Activated T-cell treated with anti-CD3 and anti-CD28 coated beads, Interleukin-2, amount 50 U/mL, for 72 hours (primary cell): ENCODE results near the gene ANKS1B. TPM values are rescaled to one million over a fixed set of nuclear protein-coding genes. Genes with fewer than 3 reads are reported as not detected.

Experiments used
- ATAC-seq, 2 donors: fragments of 150-1000 bp; cut with Tn5 transposase; replicated peaks in 1 of 2; 2 replicates each; pipeline ENCODE4 v1.10.0; 2021; ENCODE audit warnings: moderate library complexity in 2 of 2, mild to moderate bottlenecking in 1 of 2
- DNase-seq, 2 donors: peaks; one replicate each; pipeline ENCODE4 v3.0.0; 2021 to 2022; ENCODE audit warnings: mixed read lengths in 1 of 2
- H3K27ac Mint-ChIP-seq: one replicate; pipeline ENCODE4 v1.8.0; 2022; ENCODE audit warnings: mild to moderate bottlenecking, moderate library complexity, mixed read lengths
- H3K27me3 Mint-ChIP-seq: one replicate; pipeline ENCODE4 v1.8.0; 2022; ENCODE audit warnings: low read depth, mixed read lengths
- H3K36me3 Mint-ChIP-seq, 2 donors: one replicate each; pipeline ENCODE4 v1.8.0; 2022; ENCODE audit warnings: mixed read lengths in 2 of 2, mild to moderate bottlenecking in 1 of 2; ENCODE audit not compliant: insufficient read depth in 2 of 2
- H3K4me1 Mint-ChIP-seq: one replicate; pipeline ENCODE4 v1.8.0; 2022; ENCODE audit warnings: low read depth, mixed read lengths
- H3K4me3 Mint-ChIP-seq, 2 donors: one replicate each; pipeline ENCODE4 v1.8.0; 2022; ENCODE audit warnings: mild to moderate bottlenecking in 2 of 2, mixed read lengths in 2 of 2, moderate library complexity in 2 of 2
- H3K9me3 Mint-ChIP-seq, 2 donors: one replicate each; pipeline ENCODE4 v1.8.0; 2022; ENCODE audit warnings: mixed read lengths in 2 of 2
- total RNA-seq, 2 donors: library from RNA; stranded (reverse); gene quantifications; one replicate each; pipeline ENCODE4 v1.2.3, GENCODE V29; 2022

Gene ANKS1B
- total RNA-seq, 2 donors from 2014 or later: 0.19 to 0.63 TPM

DNA sequence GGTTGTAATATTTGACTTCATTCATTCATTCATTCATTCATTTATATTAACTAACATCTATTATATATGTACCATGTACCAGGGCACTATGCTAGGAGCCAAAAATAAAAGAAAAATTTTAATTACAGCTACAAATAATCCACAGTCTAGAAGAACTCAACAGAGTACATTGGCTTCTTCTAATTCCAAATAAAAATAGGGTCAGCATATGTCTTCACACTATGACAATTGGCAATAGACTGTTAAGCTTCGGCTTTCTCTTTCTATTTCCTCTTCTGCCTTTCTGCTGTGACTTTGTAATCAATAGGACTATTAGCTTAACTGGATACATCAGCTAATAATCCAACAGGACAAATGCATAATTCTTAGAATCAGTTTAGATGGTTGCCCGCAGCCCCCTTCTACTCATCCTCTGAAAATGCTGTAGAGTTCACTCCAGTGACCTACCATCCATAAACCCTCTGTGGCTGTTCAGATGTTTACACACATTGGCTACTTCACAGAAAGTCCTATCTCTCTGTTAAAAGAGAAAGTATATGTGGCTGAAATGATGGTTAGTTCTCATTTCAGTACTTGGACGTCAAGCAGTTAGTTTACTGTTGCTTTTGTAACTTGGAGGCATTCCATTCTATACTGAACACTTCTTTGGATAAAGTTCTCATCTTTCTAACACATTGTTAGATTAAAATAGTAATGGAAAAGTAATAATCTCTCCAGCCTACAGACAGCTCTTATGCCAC, 782.7 kb downstream of the ANKS1B start:
- Mint-ChIP-seq H3K27ac (no peak overlapping the region), H3K4me3 (no peak overlapping the region), H3K9me3 (peaks cover 2 to 4% of the 10 kb centered on the region in 2 donors), H3K36me3 (no peaks in the 10 kb centered on the region), H3K4me1 (no peaks in the 10 kb centered on the region), H3K27me3 (no peaks in the 10 kb centered on the region)
- no peak for DNase-seq
- ATAC-seq: no peak

DNA sequence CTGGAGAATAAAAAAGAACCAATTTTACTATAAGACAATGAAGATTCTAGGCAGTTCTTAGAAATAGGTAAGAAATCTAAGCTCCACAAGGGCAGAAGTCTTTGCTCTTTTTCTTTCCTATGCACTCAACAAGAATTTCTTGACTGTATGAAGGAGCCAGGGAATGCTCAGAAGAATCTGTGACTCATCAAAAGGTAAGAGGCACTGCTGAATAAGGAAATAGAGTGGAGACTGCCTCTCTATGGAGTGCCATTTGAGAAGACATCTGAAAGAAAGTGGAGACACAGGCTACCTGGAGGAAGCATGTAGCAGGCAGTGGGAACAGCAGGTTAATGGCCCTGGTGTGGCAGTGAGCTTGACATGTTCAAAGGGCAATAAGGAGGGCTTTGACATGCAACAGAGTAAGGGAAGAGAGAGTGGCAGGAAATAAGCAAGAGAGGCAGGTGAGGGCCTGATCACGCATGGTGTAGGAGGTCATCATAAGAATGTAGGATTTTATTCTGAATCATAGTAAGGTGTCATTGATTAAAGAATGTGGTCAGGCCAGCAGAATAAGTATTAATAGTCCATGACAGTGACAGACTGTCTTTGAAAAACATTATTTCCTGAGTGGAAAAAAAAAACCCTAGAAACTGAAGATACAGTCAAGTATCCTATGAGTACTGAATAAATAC, 783.9 kb downstream of the ANKS1B start:
- peaks cover 3 to 6% of the 10 kb centered on the region in 2 donors for H3K9me3 Mint-ChIP-seq
- no peak overlapping the region for H3K27ac Mint-ChIP-seq
- no peak for DNase-seq
- no peak for ATAC-seq
- H3K4me1 Mint-ChIP-seq: no peaks in the 10 kb centered on the region
- H3K27me3 Mint-ChIP-seq: no peaks in the 10 kb centered on the region
- no peak overlapping the region for H3K4me3 Mint-ChIP-seq
- no peaks in the 10 kb centered on the region for H3K36me3 Mint-ChIP-seq

DNA sequence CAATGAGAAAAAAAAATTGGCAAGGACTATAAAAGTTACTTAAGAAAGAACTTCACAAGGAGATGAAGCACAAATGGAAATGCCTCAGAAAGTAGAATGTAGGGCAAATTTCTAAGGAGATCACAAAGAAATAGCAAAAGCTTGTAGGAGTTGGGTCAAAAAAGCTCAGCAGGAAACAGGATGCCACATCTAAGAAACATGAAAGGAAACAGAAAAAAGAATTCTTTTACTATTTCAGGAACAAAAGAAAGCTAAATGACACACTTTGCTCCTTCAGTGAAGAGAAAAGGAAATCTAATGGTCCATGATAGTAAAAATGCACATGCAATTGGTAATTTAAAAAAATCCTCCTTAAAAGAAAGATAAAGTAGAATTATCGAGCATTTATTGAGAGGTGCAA, 789.3 kb downstream of the ANKS1B start:
- ATAC-seq (no peak), DNase-seq (no peak)
- no peaks in the 10 kb centered on the region for H3K4me1 Mint-ChIP-seq
- H3K36me3 Mint-ChIP-seq: no peaks in the 10 kb centered on the region
- H3K9me3 Mint-ChIP-seq: peaks cover 3 to 8% of the 10 kb centered on the region in 2 donors
- no peaks in the 10 kb centered on the region for H3K27me3 Mint-ChIP-seq
- no peak overlapping the region for H3K4me3 Mint-ChIP-seq
- no peak overlapping the region for H3K27ac Mint-ChIP-seq

DNA sequence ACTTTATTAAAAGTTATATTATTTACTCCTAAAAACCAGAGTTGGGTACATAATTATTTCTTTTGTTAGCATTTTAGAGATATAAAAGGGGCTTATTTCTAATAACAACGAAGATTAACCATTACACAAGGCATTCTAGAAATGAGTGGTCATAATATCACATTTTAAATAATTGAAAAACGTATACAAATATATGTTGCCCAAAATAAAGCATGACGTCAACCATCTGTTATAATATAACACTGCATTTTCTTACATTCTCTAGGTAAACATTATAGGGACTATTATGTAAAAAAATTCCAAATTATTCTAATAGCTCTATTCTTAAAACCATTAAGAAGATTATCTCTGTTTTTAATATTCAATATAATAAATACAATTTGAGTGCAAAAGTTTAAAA, 792.2 kb downstream of the ANKS1B start:
- H3K36me3 Mint-ChIP-seq: no peaks in the 10 kb centered on the region
- no peak for ATAC-seq
- H3K4me1 Mint-ChIP-seq: no peaks in the 10 kb centered on the region
- no peaks in the 10 kb centered on the region for H3K27me3 Mint-ChIP-seq
- H3K9me3 Mint-ChIP-seq: peaks cover 6 to 12% of the 10 kb centered on the region in 2 donors
- H3K4me3 Mint-ChIP-seq: no peak overlapping the region
- H3K27ac Mint-ChIP-seq: no peak overlapping the region
- no peak for DNase-seq

DNA sequence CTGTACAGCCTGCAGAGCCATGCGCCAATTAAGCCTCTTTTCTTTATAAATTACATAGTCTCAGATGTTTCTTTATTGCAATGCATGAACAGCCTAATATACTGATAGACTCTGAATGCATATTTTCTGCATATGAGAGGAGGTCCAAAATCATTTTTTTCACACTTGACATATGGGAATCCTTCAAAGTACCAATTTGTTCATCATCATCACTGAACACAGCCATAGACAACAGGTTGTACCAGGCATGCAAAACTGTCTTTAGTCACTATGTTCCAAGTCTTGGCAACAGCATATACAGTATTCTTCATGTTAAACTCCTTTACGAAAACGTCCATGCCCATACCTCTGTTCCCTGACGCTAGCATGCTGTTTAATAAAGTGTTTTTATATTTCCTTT, 807.9 kb downstream of the ANKS1B start:
- H3K9me3 Mint-ChIP-seq: peaks cover 6% of the 10 kb centered on the region in 2 donors
- no peak for ATAC-seq

DNA sequence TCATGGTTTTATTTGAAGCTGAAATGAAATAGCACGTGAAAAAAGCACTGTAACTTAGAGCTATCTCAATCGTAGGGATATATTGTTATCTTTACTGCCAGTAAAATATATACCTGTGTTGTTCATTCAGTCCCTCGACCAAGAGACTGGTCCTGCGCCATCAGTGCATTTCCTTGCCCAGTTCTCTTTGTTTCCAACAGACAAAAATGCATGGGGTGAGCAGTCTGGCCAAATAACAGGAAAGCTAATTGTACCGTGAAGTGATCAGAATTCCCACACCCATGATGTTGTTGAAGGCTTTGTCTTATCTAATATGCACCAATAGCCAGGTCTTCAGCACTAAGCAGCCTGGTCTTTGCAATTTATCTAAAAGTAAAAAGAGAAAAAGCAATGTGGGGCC, 814.3 kb downstream of the ANKS1B start:
- H3K4me3 Mint-ChIP-seq: no peak overlapping the region
- ATAC-seq (no peak), DNase-seq (no peak)
- H3K4me1 Mint-ChIP-seq: no peaks in the 10 kb centered on the region
- no peaks in the 10 kb centered on the region for H3K36me3 Mint-ChIP-seq
- H3K27me3 Mint-ChIP-seq: no peaks in the 10 kb centered on the region
- H3K27ac Mint-ChIP-seq: no peak overlapping the region
- peaks cover 0 to 3% of the 10 kb centered on the region in 2 donors for H3K9me3 Mint-ChIP-seq

More for the DNA sequence above, 807.9 kb downstream of the ANKS1B start:
- DNase-seq: no peak
- Mint-ChIP-seq H3K4me3 (no peak overlapping the region), H3K27ac (no peak overlapping the region), H3K4me1 (no peaks in the 10 kb centered on the region), H3K36me3 (no peaks in the 10 kb centered on the region), H3K27me3 (no peaks in the 10 kb centered on the region)

DNA sequence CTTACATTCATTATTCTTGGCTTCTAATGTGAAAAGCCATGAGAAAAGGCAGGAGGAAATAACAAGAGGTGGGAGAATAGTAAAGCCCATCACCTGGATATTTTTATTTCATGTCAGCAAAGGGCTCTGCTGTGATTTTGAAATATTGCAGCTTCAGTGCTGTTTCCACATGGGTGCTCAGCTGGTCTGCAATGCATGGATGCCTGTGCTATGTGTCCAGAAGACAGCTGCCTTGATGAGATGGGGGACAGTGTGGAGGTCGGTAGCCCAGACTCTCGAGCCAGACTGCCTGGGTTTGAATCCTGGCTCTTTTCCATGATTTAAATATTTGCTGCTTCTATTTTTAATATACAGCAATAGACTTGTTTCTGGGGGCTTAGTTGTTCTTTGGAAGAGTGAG, 814.7 kb downstream of the ANKS1B start:
- H3K36me3 Mint-ChIP-seq: no peaks in the 10 kb centered on the region
- no peak for ATAC-seq
- H3K4me1 Mint-ChIP-seq: no peaks in the 10 kb centered on the region
- H3K27ac Mint-ChIP-seq: no peak overlapping the region
- no peaks in the 10 kb centered on the region for H3K27me3 Mint-ChIP-seq
- no peak overlapping the region for H3K4me3 Mint-ChIP-seq
- no peak for DNase-seq
- peaks cover 0 to 3% of the 10 kb centered on the region in 2 donors for H3K9me3 Mint-ChIP-seq

DNA sequence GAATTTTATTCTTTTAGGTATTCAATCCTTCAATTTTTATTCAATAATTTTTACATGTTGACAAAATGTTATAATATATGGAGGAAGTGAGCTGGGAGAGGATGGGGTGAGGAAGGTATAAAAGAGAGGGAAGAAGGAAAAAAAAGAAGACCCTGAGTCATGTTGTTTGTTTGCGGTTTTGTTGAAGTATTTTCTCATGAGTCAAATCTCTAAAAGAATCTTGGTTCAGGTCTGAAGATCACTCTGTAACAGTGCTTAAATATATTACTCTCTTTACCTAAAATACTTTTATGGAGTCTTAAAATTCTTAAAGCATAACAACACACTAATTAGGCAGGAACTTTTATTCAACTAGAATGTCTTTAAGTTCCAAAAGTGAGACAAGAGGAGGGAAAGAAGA, 826.8 kb downstream of the ANKS1B start:
- no peak for ATAC-seq
- Mint-ChIP-seq H3K4me3 (no peak overlapping the region), H3K9me3 (no peaks in the 10 kb centered on the region), H3K36me3 (no peaks in the 10 kb centered on the region), H3K27me3 (no peaks in the 10 kb centered on the region), H3K27ac (no peak overlapping the region), H3K4me1 (no peaks in the 10 kb centered on the region)
- DNase-seq: no peak

DNA sequence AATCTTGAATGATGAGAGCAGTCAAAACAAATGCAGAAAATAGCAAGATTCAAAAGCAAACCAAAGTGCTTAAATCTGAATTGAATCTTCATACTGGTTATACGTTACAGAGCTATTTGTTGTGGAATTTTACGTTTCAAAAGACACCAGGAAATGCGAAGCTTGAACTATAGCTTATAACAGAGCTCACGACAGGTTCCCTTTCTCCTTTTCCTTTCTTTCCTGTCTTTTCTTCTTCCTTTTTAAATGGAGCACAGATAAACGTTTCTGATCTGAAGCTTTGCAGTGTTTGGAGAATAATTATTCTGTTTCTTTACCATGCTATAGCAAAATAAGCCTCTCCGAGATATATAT, 829.8 kb downstream of the ANKS1B start:
- Mint-ChIP-seq H3K4me3 (no peak overlapping the region), H3K36me3 (no peaks in the 10 kb centered on the region), H3K9me3 (no peaks in the 10 kb centered on the region), H3K4me1 (no peaks in the 10 kb centered on the region), H3K27ac (no peak overlapping the region), H3K27me3 (no peaks in the 10 kb centered on the region)
- ATAC-seq (no peak), DNase-seq (no peak)

DNA sequence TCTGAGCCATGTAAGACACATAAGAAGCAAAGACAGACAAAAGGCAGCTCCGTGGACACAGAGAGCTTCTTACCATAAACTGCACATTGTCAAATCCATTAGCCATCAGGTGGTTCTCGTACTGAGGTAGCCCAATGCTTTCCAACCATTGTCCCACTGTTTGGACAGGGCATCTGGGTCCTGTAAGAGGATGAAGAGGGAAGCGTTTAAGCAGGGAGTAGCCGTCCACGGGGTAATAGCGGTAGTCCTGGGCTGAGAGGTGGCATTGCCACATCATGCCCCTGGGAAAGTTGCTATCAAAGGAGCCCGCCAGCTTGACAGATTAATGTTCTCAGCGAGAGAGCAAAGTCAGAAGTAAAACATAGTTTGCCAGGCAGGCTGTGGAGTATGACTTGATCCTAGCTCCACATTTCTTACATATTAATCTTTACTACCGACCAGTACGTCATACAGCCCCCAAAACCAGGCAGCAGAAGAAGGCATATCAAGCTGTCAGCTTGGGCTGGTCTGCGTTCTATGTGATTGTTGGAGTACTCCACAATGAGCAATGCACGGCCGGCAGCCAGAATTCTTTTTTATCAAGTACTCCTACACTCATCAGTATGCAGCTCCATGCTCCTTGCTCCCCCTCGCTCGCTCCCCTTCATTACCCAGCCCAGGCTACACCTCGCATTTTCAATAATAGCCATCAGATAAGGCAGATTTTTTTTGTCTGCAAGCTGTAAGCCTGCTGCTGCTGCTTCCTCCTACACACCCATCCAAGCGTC, 830.3 kb downstream of the ANKS1B start:
- H3K9me3 Mint-ChIP-seq: no peaks in the 10 kb centered on the region
- no peak for ATAC-seq

DNA sequence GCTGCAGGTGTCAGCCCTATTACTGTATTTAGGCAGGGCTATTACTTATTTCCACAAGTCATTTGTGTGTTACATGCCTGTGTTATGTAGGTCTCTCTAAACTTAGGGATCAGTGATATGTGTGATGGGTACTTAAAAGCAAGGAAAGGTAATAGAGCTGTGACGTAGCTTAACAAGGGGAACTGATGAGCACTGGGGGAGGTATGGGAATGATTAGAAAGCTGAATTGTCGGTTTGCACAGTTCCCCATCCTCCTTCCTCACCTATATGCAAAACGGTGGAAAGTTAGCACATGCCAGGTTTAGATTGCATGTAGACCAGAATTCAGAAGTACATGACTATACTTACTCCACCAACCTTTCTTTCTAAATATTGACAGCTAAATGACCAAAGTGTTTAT, 831.4 kb downstream of the ANKS1B start:
- Mint-ChIP-seq H3K27ac (no peak overlapping the region), H3K36me3 (no peaks in the 10 kb centered on the region), H3K4me3 (no peak overlapping the region), H3K27me3 (no peaks in the 10 kb centered on the region), H3K9me3 (no peaks in the 10 kb centered on the region), H3K4me1 (no peaks in the 10 kb centered on the region)
- ATAC-seq: no peak
- DNase-seq: no peak

More for the DNA sequence above, 830.3 kb downstream of the ANKS1B start:
- no peak for DNase-seq
- Mint-ChIP-seq H3K36me3 (no peaks in the 10 kb centered on the region), H3K4me3 (no peak overlapping the region), H3K27ac (no peak overlapping the region), H3K4me1 (no peaks in the 10 kb centered on the region), H3K27me3 (no peaks in the 10 kb centered on the region)

DNA sequence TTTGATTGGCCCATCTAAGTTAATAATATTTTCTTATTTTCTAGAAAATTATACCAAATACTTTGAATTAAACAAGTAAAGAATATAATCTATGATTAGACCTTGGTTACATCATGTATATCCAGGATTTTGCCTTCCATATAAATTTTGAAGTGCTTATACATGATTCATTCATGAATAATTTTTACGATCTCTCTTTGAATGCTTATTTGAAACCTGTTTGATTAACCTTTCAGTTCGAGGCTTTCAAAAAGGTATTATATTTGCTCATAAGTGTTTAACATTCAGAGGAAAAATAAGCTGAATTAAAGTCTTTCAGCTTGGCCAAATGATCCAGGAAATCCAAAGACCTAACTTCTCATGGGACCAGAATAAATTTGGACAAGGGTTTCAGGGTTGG, 832.4 kb downstream of the ANKS1B start:
- DNase-seq (no peak), ATAC-seq (no peak)
- H3K4me1 Mint-ChIP-seq: no peaks in the 10 kb centered on the region
- H3K9me3 Mint-ChIP-seq: no peaks in the 10 kb centered on the region
- no peak overlapping the region for H3K4me3 Mint-ChIP-seq
- H3K27ac Mint-ChIP-seq: no peak overlapping the region
- H3K27me3 Mint-ChIP-seq: no peaks in the 10 kb centered on the region
- no peaks in the 10 kb centered on the region for H3K36me3 Mint-ChIP-seq

DNA sequence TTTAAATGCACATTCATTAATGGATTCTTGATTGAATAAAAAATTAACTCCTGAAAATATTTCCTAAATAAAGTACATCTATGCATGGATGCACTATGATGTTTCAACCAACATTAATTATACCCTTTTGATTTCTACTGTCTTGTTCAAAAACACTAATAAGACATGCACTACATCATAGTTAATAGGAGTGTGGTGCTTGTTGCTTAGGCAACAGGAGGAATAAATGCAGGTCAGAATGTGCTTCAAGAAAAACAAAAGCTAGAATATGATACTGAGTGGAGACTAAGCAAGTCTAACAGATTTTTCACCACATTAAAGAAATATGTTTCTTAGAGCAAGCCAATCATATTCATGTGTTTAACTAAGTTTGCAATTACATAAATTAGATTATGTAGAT, 833.0 kb downstream of the ANKS1B start:
- H3K9me3 Mint-ChIP-seq: no peaks in the 10 kb centered on the region
- DNase-seq (no peak), ATAC-seq (no peak)
- H3K4me1 Mint-ChIP-seq: no peaks in the 10 kb centered on the region
- no peak overlapping the region for H3K4me3 Mint-ChIP-seq
- H3K36me3 Mint-ChIP-seq: no peaks in the 10 kb centered on the region
- H3K27me3 Mint-ChIP-seq: no peaks in the 10 kb centered on the region
- no peak overlapping the region for H3K27ac Mint-ChIP-seq
